Retinal pigment epithelial cell (primary cell): ENCODE measurements around the gene SPAG4.

Experiments used
- DNase-seq: peaks from one replicate; pipeline ENCODE4 v3.0.0-alpha.2; 2010; ENCODE audit warnings: low read depth
- H3K4me3 ChIP-seq: 2 replicates; pipeline ENCODE4 v1.5.1; 2011; ENCODE audit warnings: mild to moderate bottlenecking, low read length, control low read depth, moderate library complexity
- CTCF ChIP-seq: conservative IDR thresholded peaks from 2 replicates; pipeline ENCODE4 v1.5.1; 2011; ENCODE audit warnings: low read depth, low read length, control low read depth, inconsistent platforms

The SPAG4 gene

GRCh38 chr20:35616465-35617396 is 1.1 kb downstream of the SPAG4 start:
- TF ChIP-seq CTCF = no peak
- H3K4me3 ChIP-seq = peak overlapping the region; percentile 71
- peak; percentile 97 for DNase-seq

- peak; percentile 33 for DNase-seq
- TF ChIP-seq CTCF = peak; percentile 51
Measured at GRCh38 chr20:35617397-35618262, 2.0 kb downstream of the SPAG4 start.

GRCh38 chr20:35618263-35619131 is 2.9 kb downstream of the SPAG4 start:
- DNase-seq = peak; percentile 10
- peak overlapping the region; percentile 71 for H3K4me3 ChIP-seq

More at GRCh38 chr20:35617397-35618262, 2.0 kb downstream of the SPAG4 start:
- peak overlapping the region; percentile 71 for H3K4me3 ChIP-seq

GRCh38 chr20:35619196-35620095 is 3.8 kb downstream of the SPAG4 start:
- TF ChIP-seq CTCF = peak; percentile 62
- peak overlapping the region; percentile 71 for H3K4me3 ChIP-seq
- peak; percentile 43 for DNase-seq

More at GRCh38 chr20:35618263-35619131, 2.9 kb downstream of the SPAG4 start:
- TF ChIP-seq CTCF = no peak

- no peak overlapping the region for H3K4me3 ChIP-seq
- no peak for DNase-seq
- TF ChIP-seq CTCF = no peak
Measured at GRCh38 chr20:35620818-35621559, 5.4 kb downstream of the SPAG4 start.
